GM12874 (cell line): ENCODE results near the gene ARHGAP1.

Experiments used
- TF ChIP-seq, protein P1 (sequence below): IDR thresholded peaks from 2 replicates; pipeline ENCODE4 v1.5.1; 2011; ENCODE audit warnings: low read depth, mild to moderate bottlenecking, control low read depth, low read length, moderate library complexity; ENCODE audit not compliant: insufficient read depth

ARHGAP1 gene

DNA sequence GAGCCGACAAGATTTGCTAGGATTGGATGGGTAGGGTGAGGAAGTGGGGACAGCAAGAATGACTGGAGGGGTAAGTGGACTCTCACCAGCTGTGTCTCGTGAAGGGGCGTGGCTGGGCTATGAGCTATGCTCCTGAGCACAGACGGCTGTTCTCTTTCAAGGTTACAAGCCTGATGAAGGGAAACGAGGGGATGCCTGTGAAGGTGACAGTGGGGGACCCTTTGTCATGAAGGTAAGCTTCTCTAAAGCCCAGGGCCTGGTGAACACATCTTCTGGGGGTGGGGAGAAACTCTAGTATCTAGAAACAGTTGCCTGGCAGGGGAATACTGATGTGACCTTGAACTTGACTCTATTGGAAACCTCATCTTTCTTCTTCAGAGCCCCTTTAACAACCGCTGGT, 38.5 kb upstream of the ARHGAP1 start:
- TF ChIP-seq, protein P1, sequence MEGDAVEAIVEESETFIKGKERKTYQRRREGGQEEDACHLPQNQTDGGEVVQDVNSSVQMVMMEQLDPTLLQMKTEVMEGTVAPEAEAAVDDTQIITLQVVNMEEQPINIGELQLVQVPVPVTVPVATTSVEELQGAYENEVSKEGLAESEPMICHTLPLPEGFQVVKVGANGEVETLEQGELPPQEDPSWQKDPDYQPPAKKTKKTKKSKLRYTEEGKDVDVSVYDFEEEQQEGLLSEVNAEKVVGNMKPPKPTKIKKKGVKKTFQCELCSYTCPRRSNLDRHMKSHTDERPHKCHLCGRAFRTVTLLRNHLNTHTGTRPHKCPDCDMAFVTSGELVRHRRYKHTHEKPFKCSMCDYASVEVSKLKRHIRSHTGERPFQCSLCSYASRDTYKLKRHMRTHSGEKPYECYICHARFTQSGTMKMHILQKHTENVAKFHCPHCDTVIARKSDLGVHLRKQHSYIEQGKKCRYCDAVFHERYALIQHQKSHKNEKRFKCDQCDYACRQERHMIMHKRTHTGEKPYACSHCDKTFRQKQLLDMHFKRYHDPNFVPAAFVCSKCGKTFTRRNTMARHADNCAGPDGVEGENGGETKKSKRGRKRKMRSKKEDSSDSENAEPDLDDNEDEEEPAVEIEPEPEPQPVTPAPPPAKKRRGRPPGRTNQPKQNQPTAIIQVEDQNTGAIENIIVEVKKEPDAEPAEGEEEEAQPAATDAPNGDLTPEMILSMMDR, result no peak

DNA sequence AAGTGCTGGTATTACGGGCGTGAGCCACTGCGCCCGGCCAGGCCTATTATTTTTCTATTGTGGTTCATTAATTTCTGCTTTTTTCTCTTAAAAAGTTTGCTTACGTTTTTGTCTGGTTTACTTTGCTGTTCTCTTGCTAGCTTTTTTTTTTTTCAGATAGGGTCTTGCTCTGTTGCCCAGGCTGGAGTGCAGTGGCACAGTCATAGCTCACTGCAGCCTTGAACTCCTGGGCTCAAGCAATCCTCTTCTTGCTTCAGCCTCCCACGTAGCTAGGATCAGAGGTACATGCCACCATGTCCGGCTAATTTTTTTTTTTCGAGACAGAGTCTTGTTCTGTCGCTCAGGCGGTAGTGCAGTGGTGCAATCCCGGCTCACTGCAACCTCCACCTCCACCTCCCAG, 37.3 kb upstream of the ARHGAP1 start:
- TF ChIP-seq, protein P1, result no peak

DNA sequence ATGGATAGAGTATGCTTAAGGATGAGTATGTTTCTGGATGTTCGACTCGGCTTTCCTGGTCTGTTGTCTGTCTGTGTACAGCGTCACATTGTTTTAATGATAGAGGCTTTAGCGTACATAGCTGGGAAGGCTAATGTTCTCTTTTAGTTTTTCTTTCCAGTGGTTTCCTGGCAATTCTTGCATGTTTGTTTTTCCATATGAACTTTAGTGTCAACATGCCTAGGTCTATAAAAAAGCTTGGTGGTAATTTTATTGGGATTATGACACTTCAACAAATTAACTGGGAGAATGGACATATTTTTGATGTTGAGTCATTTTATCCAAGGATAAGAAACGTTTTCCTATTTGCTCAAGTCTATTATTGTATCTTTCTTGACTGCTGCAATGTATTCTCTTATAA, 36.2 kb upstream of the ARHGAP1 start:
- TF ChIP-seq, protein P1, result no peak

DNA sequence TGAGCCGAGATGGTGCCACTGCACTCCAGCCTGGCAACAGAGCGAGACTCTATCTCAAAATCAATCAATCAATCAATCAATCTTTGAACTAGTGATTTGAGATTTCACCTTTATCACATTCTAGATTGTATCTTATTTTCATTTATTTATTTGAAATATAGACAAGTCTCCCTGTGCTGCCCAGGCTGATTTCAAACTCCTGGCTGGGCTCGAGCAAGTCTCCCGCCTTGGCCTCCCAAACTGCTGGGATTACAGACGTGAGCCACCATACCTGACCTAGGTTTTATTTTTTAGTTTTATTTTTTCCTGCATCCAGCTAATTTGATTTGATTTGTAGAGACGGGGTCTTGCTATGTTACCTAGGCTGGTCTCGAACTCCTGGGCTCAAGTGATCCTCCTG, 35.7 kb upstream of the ARHGAP1 start:
- TF ChIP-seq, protein P1, result no peak

DNA sequence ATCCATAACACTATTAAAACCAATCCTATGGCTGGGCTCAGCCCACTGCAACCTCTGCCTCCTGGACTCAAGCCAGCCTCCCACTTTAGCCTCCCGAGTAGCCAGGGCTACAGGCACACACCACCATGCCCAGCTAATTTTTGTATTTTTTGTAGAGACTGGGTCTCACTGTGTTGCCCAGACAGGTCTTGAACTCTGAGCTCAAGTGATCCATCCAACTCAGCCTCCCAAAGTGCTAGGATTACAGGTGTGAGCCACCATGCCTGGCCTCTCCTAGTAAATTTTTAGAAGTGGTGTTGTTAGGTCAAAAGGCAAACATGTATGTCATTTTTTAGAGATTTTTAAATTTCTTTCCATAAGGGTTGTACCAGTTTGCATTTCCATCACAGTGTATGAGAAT, 32.8 kb upstream of the ARHGAP1 start:
- TF ChIP-seq, protein P1, result no peak

DNA sequence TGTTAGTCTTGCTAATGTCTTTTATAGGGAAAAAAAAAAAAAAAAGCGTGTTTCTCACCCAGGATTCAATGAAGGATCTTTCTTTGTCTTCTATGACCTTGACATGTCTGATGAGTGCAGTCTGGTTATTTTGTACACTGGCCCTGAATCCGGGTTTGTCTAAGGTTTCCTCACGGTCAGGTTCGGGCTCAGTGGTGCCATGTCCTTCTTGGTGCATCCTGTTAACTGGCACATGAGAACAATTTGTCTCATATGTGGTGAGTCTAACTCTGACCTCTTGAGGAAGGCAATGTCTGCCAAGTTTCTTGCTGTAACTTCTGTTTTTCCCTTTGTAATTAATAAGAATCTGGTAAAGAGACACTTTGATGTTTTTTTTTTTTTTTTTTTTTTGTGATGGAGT, 31.1 kb upstream of the ARHGAP1 start:
- TF ChIP-seq, protein P1, result no peak

DNA sequence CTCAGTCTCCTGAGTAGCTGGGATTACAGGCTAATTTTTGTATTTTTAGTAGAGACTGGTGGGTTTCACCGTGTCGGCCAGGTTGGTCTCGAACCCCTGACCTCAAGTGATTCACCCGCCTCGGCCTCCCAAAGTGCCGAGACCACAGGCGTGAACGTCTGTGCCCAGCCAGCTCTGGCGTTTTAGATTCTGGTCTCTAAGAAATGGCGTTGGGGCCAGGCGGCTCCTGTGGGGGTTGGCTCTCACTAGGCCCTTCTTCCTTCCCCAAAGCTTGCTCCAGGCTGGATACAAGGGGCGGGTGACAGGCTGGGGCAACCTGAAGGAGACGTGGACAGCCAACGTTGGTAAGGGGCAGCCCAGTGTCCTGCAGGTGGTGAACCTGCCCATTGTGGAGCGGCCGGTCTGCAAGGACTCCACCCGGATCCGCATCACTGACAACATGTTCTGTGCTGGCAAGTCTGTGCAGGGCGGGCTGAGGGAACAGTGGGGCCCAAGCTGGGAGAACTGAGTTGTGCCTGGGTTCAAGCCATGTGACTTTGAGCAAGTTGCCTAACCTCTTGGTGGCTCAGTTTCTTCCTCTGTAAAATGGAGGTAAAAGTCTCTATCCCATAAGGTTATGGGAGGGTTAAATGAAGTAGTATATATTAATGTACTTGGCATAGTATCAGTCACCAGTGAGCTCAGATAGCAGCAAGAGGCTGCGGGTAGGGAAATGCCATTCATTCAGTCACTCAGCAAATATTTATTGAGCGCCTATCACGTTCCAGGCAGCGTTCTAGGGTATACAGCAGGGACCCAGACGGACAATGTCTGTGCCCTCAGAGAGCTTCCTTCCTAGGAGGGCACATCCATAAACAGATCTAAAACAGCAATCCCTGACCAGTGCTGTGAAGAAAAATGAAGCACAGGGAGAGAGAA, 28.9 kb upstream of the ARHGAP1 start:
- TF ChIP-seq, protein P1, result no peak
